ENCODE results near the gene C2CD4D. TPM values are rescaled to one million over a fixed set of nuclear protein-coding genes. Genes with fewer than 3 reads are reported as not detected.

Gene C2CD4D
- polyA plus RNA-seq, 1 donor (not counting 4 experiments of a cell fraction or from before 2014, with no cell fraction given) = 0.05 TPM

GRCh38 chr1:151820940-151821339, 18.7 kb downstream of the C2CD4D start:
- H3K9ac ChIP-seq (ENCODE audit: control insufficient read depth, extremely low read depth, insufficient read depth, low read length) = no peak overlapping the region
- H3K4me1 ChIP-seq (ENCODE audit: control insufficient read depth, extremely low read depth, insufficient read depth, low read length) = peaks cover 17% of the 10 kb centered on the region
- no peak overlapping the region for H3K4me3 ChIP-seq (ENCODE audit: control insufficient read depth in 2 of 3, extremely low read depth in 1 of 3, insufficient read depth in 2 of 3, low read depth in 1 of 3, low read length in 3 of 3)
- dilution Hi-C loops (cut with MboI; ENCODE audit: extremely low pct_ligation_motif_present, low sequenced_read_pairs) = no loop called here
- DNase-seq (ENCODE audit: low read depth, low spot score) = no peak
- H3K79me2 ChIP-seq (ENCODE audit: control insufficient read depth, insufficient read depth, low read length) = no peaks in the 10 kb centered on the region
- no peaks in the 10 kb centered on the region for H3K9me1 ChIP-seq (ENCODE audit: control insufficient read depth, extremely low read depth, insufficient read depth, low read length)
- no peak for TF ChIP-seq EZH2 (IDR thresholded peaks at IDR 0.05; ENCODE audit: low read length)
- no peak for TF ChIP-seq CTCF (optimal IDR thresholded peaks at IDR 0.05 in 1 of 3, IDR thresholded peaks at IDR 0.05 in 1 of 3, conservative IDR thresholded peaks at IDR 0.05 in 1 of 3; ENCODE audit: extremely low read depth in 1 of 3, insufficient read depth in 2 of 3, low read length in 3 of 3)
- no peak for FAIRE-seq
- H3K27ac ChIP-seq (ENCODE audit: control insufficient read depth, insufficient read depth, low read length) = no peak overlapping the region
- no peaks in the 10 kb centered on the region for H3K27me3 ChIP-seq (ENCODE audit: control insufficient read depth, extremely low read depth, insufficient read depth, low read length)
- H4K20me1 ChIP-seq (ENCODE audit: control insufficient read depth, extremely low read depth, insufficient read depth, low read length) = no peaks in the 10 kb centered on the region
- no peaks in the 10 kb centered on the region for H3K9me3 ChIP-seq (ENCODE audit: control insufficient read depth, low read depth, low read length)
- H2AFZ ChIP-seq (ENCODE audit: control insufficient read depth, low read length) = no peak overlapping the region
- H3K36me3 ChIP-seq (ENCODE audit: control insufficient read depth in 2 of 2, extremely low read depth in 1 of 2, insufficient read depth in 2 of 2, low read length in 2 of 2) = no peaks in the 10 kb centered on the region
- no peak overlapping the region for H3K4me2 ChIP-seq (ENCODE audit: control insufficient read depth, extremely low read depth, insufficient read depth, low read depth, low read length)

GRCh38 chr1:151819976-151820623, 19.5 kb downstream of the C2CD4D start:
- DNase-seq (ENCODE audit: low read depth, low spot score) (no peak), FAIRE-seq (peak; percentile 73)
- Histone ChIP-seq H3K27me3 (ENCODE audit: control insufficient read depth, extremely low read depth, insufficient read depth, low read length) (no peaks in the 10 kb centered on the region), H3K9me3 (ENCODE audit: control insufficient read depth, low read depth, low read length) (no peaks in the 10 kb centered on the region), H3K4me1 (ENCODE audit: control insufficient read depth, extremely low read depth, insufficient read depth, low read length) (peaks cover 17% of the 10 kb centered on the region), H4K20me1 (ENCODE audit: control insufficient read depth, extremely low read depth, insufficient read depth, low read length) (no peaks in the 10 kb centered on the region), H3K9me1 (ENCODE audit: control insufficient read depth, extremely low read depth, insufficient read depth, low read length) (no peaks in the 10 kb centered on the region), H3K4me2 (ENCODE audit: control insufficient read depth, extremely low read depth, insufficient read depth, low read depth, low read length) (no peak overlapping the region), H2AFZ (ENCODE audit: control insufficient read depth, low read length) (no peak overlapping the region), H3K27ac (ENCODE audit: control insufficient read depth, insufficient read depth, low read length) (no peak overlapping the region), H3K9ac (ENCODE audit: control insufficient read depth, extremely low read depth, insufficient read depth, low read length) (no peak overlapping the region), H3K79me2 (ENCODE audit: control insufficient read depth, insufficient read depth, low read length) (no peaks in the 10 kb centered on the region), H3K4me3 (ENCODE audit: control insufficient read depth in 2 of 3, extremely low read depth in 1 of 3, insufficient read depth in 2 of 3, low read depth in 1 of 3, low read length in 3 of 3) (no peak overlapping the region), H3K36me3 (ENCODE audit: control insufficient read depth in 2 of 2, extremely low read depth in 1 of 2, insufficient read depth in 2 of 2, low read length in 2 of 2) (no peaks in the 10 kb centered on the region)
- dilution Hi-C loops (cut with MboI; ENCODE audit: extremely low pct_ligation_motif_present, low sequenced_read_pairs) = no loop called here
- TF ChIP-seq EZH2 (IDR thresholded peaks at IDR 0.05; ENCODE audit: low read length) (no peak), CTCF (optimal IDR thresholded peaks at IDR 0.05 in 1 of 3, IDR thresholded peaks at IDR 0.05 in 1 of 3, conservative IDR thresholded peaks at IDR 0.05 in 1 of 3; ENCODE audit: extremely low read depth in 1 of 3, insufficient read depth in 2 of 3, low read length in 3 of 3) (no peak)
